ENCODE measurements around the gene CDH23. TPM values are rescaled to one million over a fixed set of nuclear protein-coding genes. Genes with fewer than 3 reads are reported as not detected.

CDH23 gene
- total RNA-seq, 6 donors from 2014 or later: 4.7 to 29.3 (median 10.4) TPM

DNA sequence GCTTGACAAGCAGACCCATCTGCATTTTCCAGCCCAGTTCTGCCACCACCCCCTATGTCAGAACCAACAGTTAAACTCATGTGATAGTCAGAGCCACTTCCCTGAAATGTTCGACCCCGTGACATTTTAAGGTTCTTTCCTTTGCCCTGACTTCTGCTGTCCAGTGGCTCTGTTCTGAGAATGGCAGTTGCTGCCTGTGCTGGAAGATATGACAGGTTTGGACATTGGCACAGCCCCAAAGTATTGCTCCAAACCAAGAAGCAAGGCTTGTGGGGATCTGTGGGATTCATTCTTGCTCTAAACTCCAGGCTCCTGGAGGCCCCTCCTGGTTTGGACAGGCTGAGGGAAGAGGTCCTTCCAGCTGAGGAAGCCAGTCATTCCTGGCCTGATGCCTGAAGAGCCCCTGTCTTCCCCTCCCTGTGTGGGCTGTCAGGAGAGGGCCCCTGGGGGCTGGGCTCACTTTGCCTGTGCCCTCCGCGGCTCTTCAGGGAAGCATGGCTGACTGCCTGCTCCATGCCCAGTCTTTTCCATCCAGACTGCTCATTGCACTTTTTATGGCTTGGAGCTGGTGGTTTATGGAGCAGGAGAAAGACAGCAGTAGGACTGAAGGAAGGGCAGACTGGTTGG lies 138.0 kb downstream of the CDH23 start:
- 55 to 62% methylated on average over 2 to 4 of the region's 4 CpGs for WGBS, 2 donors
- Histone ChIP-seq H3K4me3 (no peak overlapping the region), H3K36me3 (no peaks in the 10 kb centered on the region), H3K27me3 (no peaks in the 10 kb centered on the region), H3K9me3 (no peaks in the 10 kb centered on the region), H3K27ac (no peak overlapping the region), H3K4me1 (no peaks in the 10 kb centered on the region)
- DNase-seq (no peak), ATAC-seq (ENCODE audit: low FRiP score in 2 of 2) (no peak)
- TF ChIP-seq POLR2A (IDR thresholded peaks at IDR 0.05) (no peak), POLR2AphosphoS5 (IDR thresholded peaks at IDR 0.05) (no peak), EP300 (IDR thresholded peaks at IDR 0.05) (no peak)
- TF ChIP-seq, protein P1, sequence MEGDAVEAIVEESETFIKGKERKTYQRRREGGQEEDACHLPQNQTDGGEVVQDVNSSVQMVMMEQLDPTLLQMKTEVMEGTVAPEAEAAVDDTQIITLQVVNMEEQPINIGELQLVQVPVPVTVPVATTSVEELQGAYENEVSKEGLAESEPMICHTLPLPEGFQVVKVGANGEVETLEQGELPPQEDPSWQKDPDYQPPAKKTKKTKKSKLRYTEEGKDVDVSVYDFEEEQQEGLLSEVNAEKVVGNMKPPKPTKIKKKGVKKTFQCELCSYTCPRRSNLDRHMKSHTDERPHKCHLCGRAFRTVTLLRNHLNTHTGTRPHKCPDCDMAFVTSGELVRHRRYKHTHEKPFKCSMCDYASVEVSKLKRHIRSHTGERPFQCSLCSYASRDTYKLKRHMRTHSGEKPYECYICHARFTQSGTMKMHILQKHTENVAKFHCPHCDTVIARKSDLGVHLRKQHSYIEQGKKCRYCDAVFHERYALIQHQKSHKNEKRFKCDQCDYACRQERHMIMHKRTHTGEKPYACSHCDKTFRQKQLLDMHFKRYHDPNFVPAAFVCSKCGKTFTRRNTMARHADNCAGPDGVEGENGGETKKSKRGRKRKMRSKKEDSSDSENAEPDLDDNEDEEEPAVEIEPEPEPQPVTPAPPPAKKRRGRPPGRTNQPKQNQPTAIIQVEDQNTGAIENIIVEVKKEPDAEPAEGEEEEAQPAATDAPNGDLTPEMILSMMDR (IDR thresholded peaks at IDR 0.05): no peak

DNA sequence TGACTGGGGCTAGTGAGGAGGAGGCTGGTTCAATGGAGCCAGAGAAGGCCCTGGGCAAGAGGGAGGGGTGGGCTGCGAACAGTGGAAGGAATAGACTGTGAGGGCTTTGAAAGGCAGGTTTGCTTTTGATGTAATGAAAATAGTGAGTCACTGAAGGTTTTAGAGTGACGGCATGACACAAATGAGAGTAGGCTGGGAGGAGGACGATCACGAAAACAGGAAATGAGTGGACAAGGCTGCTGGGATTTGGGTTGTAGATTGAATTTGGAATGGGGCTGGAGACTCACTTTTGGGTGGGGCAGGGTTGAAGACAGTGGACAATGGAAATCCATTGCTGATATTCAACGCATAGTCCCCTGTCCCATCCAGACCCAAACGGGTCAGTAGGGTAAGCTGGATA lies 139.6 kb downstream of the CDH23 start:
- 87 to 93% methylated on average over 6 of the region's 6 CpGs for WGBS, 2 donors
- ATAC-seq (ENCODE audit: low FRiP score in 2 of 2) (no peak), DNase-seq (no peak)
- Histone ChIP-seq H3K4me3 (no peak overlapping the region), H3K27me3 (no peaks in the 10 kb centered on the region), H3K36me3 (no peaks in the 10 kb centered on the region), H3K27ac (no peak overlapping the region), H3K9me3 (no peaks in the 10 kb centered on the region), H3K4me1 (no peaks in the 10 kb centered on the region)
- TF ChIP-seq POLR2A (IDR thresholded peaks at IDR 0.05) (no peak), EP300 (IDR thresholded peaks at IDR 0.05) (no peak), POLR2AphosphoS5 (IDR thresholded peaks at IDR 0.05) (no peak)
- TF ChIP-seq, protein P1 (IDR thresholded peaks at IDR 0.05): no peak

DNA sequence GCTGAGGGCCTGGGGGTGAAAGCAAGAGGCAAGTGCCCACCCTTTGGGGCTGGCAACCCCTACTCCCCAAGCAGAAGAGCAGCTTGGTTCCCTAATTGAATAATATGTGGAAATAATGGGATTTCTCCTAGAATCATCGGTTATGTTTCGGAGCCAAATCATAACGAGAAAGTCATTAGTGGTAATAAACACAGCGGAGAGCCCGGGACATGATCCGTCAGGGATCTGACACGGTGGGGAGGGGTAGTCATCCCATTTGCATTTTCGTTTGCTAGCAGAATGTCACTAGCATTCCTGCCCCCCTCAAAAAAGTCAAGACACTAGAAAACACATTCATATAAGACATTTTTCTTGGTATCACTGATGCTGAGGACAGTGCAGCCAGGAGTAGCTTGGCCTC lies 140.4 kb downstream of the CDH23 start:
- H3K9me3 ChIP-seq: no peaks in the 10 kb centered on the region
- H3K4me1 ChIP-seq: no peaks in the 10 kb centered on the region
- TF ChIP-seq, protein P1 (IDR thresholded peaks at IDR 0.05): no peak
- no peak for TF ChIP-seq EP300 (IDR thresholded peaks at IDR 0.05)
- no peak for TF ChIP-seq POLR2AphosphoS5 (IDR thresholded peaks at IDR 0.05)
- TF ChIP-seq POLR2A (IDR thresholded peaks at IDR 0.05): no peak
- 87 to 89% methylated on average over 8 of the region's 8 CpGs for WGBS, 2 donors
- ATAC-seq (ENCODE audit: low FRiP score in 2 of 2) (no peak), DNase-seq (no peak)
- H3K27ac ChIP-seq: no peak overlapping the region
- no peak overlapping the region for H3K4me3 ChIP-seq
- no peaks in the 10 kb centered on the region for H3K36me3 ChIP-seq
- no peaks in the 10 kb centered on the region for H3K27me3 ChIP-seq

DNA sequence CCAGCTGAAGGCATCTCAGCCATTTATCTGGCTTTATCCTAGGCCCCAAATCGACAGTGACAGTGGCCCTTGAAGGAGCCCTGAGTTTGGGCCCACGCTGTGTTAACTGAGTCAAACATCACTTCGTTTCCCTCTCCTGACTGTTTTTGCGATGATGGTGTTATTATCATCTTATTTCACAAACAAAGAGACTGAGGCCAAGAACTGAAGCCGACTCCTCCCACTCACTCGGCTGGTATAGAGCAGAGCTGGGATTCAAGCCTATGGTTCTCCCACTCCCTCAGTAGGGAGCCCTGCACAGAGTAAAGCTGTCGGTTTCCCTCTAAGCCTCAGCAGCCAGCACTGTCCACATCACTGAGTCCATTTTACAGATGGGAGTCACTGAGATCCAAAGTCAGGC lies 141.0 kb downstream of the CDH23 start:
- Histone ChIP-seq H3K4me1 (no peaks in the 10 kb centered on the region), H3K4me3 (no peak overlapping the region), H3K36me3 (no peaks in the 10 kb centered on the region), H3K9me3 (no peaks in the 10 kb centered on the region), H3K27ac (no peak overlapping the region), H3K27me3 (no peaks in the 10 kb centered on the region)
- DNase-seq (no peak), ATAC-seq (ENCODE audit: low FRiP score in 2 of 2) (no peak)
- TF ChIP-seq, protein P1 (IDR thresholded peaks at IDR 0.05): no peak
- TF ChIP-seq EP300 (IDR thresholded peaks at IDR 0.05) (no peak), POLR2AphosphoS5 (IDR thresholded peaks at IDR 0.05) (no peak), POLR2A (IDR thresholded peaks at IDR 0.05) (no peak)
- WGBS, 2 donors: 80 to 90% methylated on average over 7 of the region's 7 CpGs

DNA sequence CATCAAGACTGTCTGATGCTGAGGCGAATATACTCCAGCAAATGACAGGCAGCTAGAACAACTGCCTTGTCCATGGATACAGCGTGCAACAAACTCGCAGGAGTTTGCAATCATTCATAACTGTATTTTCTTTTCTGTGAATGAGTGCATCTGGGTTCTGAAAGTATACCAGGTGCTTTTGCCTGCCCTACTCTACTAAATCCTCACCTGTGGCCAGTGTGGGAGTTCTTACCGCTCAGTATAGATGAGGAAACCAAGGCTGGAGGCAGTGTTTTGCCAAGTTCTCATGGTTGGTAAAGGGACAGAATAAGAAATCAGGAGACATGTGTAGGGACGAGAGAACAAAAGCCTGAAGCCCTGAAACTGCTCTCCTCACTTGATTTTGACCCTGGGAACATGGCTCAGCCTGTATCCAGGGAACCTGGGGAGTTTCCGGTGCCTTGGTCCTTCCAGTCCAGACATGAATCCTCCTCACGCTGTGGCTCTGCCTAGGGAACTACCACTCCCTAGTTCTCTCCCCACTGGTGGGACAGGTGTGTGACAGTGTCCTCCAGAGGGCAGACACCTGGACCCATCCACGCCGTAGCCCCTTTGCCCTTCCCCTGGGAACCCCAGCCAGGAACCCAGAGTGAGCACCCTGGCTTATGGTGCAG lies 142.0 kb downstream of the CDH23 start:
- 81 to 86% methylated on average over 7 to 9 of the region's 9 CpGs for WGBS, 2 donors
- no peak for ATAC-seq (ENCODE audit: low FRiP score in 2 of 2)

More for the DNA sequence above, 142.0 kb downstream of the CDH23 start:
- Histone ChIP-seq H3K9me3 (no peaks in the 10 kb centered on the region), H3K27ac (no peak overlapping the region), H3K4me3 (no peak overlapping the region), H3K27me3 (no peaks in the 10 kb centered on the region), H3K36me3 (no peaks in the 10 kb centered on the region), H3K4me1 (no peaks in the 10 kb centered on the region)
- TF ChIP-seq POLR2AphosphoS5 (IDR thresholded peaks at IDR 0.05) (no peak), POLR2A (IDR thresholded peaks at IDR 0.05) (no peak), EP300 (IDR thresholded peaks at IDR 0.05) (no peak)
- TF ChIP-seq, protein P1 (IDR thresholded peaks at IDR 0.05): no peak
- DNase-seq: no peak

Measured in upper lobe of left lung (tissue), 6 donors.